Measurements from ENCODE around the gene DFFB.
"Not testable (repeated sequence)": the region's sequence is repeated elsewhere in the genome, so short reads cannot be mapped to it uniquely, and the experiment has no call there.

Gene DFFB

GRCh38 chr1:3911981-3912808 lies 54.9 kb downstream of the DFFB start:
- no peak for DNase-seq

- no peak for DNase-seq
Observed at GRCh38 chr1:3912809-3913685, 55.8 kb downstream of the DFFB start.

GRCh38 chr1:3914331-3914851 lies 57.1 kb downstream of the DFFB start:
- DNase-seq, result no peak

- DNase-seq, result no peak
Observed at GRCh38 chr1:3914911-3915310, 57.6 kb downstream of the DFFB start.

- DNase-seq, result no peak
Observed at GRCh38 chr1:3915551-3916121, 58.4 kb downstream of the DFFB start.

GRCh38 chr1:3917761-3918160 lies 60.5 kb downstream of the DFFB start:
- peak; percentile 9 for DNase-seq

- not testable (repeated sequence) for DNase-seq
Observed at GRCh38 chr1:3918359-3918758, 61.1 kb downstream of the DFFB start.

- no peak for DNase-seq
Observed at GRCh38 chr1:3918966-3919611, 61.8 kb downstream of the DFFB start.

- no peak for DNase-seq
Observed at GRCh38 chr1:3919706-3920105, 62.4 kb downstream of the DFFB start.

GRCh38 chr1:3921765-3922164 lies 64.5 kb downstream of the DFFB start:
- DNase-seq, result no peak

- DNase-seq, result no peak
Observed at GRCh38 chr1:3922201-3922725, 65.0 kb downstream of the DFFB start.

- DNase-seq, result no peak
Observed at GRCh38 chr1:3922851-3923250, 65.6 kb downstream of the DFFB start.

GRCh38 chr1:3923378-3924185 lies 66.3 kb downstream of the DFFB start:
- DNase-seq, result no peak

- DNase-seq, result no peak
Observed at GRCh38 chr1:3924186-3924824, 67.0 kb downstream of the DFFB start.

GRCh38 chr1:3924825-3925220 lies 67.5 kb downstream of the DFFB start:
- no peak for DNase-seq

GRCh38 chr1:3925256-3925655 lies 68.0 kb downstream of the DFFB start:
- no peak for DNase-seq

GRCh38 chr1:3925762-3926161 lies 68.5 kb downstream of the DFFB start:
- no peak for DNase-seq

GRCh38 chr1:3926956-3927355 lies 69.7 kb downstream of the DFFB start:
- no peak for DNase-seq

GRCh38 chr1:3928586-3928985 lies 71.3 kb downstream of the DFFB start:
- no peak for DNase-seq

GRCh38 chr1:3929126-3929525 lies 71.8 kb downstream of the DFFB start:
- no peak for DNase-seq

- DNase-seq, result no peak
Observed at GRCh38 chr1:3930301-3931006, 73.2 kb downstream of the DFFB start.

All from HCEC 1CT (cell line).